ENCODE measurements around the gene VASH1. TPM values are rescaled to one million over a fixed set of nuclear protein-coding genes. Genes with fewer than 3 reads are reported as not detected.

The VASH1 gene
- total and polyA plus RNA-seq, 2 of the 13 experiments (the other 11 are each of a cell fraction or from before 2014, with no cell fraction given) = 0.11 to 0.24 TPM

DNA sequence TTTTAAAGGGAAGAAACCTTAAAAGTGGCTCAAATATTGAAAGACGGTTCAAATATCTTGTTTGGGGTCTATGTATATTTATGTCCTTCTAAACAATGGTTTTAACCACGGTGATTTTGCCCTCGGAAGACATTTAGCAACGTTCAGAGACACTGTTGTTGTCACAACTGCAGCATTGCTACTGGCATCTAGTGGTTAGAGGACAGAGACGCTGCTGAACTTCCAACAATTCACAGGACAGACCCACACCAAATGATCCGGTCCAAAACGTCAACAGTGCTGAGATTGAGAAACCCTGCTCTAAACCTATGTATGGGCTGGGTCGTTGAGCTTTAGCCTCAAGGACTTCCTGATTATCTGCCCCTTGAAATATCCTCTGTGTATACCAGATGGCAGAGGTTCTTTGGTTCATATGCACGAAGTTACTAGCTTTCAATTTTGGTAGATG is 49.7 kb downstream of the VASH1 start (continued):
- TF ChIP-seq, protein P1, sequence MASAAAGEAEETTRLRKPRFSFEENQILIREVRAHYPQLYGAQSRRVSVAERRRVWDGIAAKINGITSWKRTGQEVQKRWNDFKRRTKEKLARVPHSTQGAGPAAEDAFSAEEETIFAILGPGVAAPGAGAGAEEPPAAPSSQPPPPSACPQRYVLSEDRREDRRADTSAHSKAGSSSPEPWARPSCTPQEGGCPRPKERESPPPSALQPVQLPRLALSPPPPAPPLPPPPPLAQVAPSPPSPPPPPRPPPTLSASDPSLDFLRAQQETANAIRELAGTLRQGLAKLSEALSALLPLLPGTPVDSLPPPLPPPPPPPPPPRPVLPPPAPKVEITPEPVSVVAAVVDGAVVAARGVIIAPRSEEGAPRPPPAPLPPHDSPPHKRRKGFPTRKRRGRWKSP (CRISPR knock-in tag; IDR thresholded peaks at IDR 0.05) = 0 out of 2 replicates have a peak, but pooled peaks have one; percentile 60
- no peak for TF ChIP-seq IRF9 (CRISPR knock-in tag; IDR thresholded peaks at IDR 0.05; ENCODE audit: borderline replicate concordance)
- no peak for TF ChIP-seq SOX13 (IDR thresholded peaks at IDR 0.05)
- TF ChIP-seq SOX13 (CRISPR knock-in tag; conservative IDR thresholded peaks at IDR 0.05 in 1 of 2, IDR thresholded peaks at IDR 0.05 in 1 of 2) = 0 out of 4 replicates have a peak, but pooled peaks of 1 of the 2 experiments have one; percentile 28
- no peak for TF ChIP-seq ZNF557 (CRISPR knock-in tag; IDR thresholded peaks at IDR 0.05)
- no peak for TF ChIP-seq ZBTB26 (CRISPR knock-in tag; IDR thresholded peaks at IDR 0.05; ENCODE audit: borderline replicate concordance)
- TF ChIP-seq ZNF530 (CRISPR knock-in tag; IDR thresholded peaks at IDR 0.05; ENCODE audit: low read depth) = no peak
- TF ChIP-seq MLLT10 (CRISPR knock-in tag; IDR thresholded peaks at IDR 0.05) = no peak
- TF ChIP-seq RFX3 (CRISPR knock-in tag; IDR thresholded peaks at IDR 0.05) = no peak
- TF ChIP-seq GFI1 (CRISPR knock-in tag; IDR thresholded peaks at IDR 0.05; ENCODE audit: borderline replicate concordance) = peak; percentile 77
- TF ChIP-seq, protein P2, sequence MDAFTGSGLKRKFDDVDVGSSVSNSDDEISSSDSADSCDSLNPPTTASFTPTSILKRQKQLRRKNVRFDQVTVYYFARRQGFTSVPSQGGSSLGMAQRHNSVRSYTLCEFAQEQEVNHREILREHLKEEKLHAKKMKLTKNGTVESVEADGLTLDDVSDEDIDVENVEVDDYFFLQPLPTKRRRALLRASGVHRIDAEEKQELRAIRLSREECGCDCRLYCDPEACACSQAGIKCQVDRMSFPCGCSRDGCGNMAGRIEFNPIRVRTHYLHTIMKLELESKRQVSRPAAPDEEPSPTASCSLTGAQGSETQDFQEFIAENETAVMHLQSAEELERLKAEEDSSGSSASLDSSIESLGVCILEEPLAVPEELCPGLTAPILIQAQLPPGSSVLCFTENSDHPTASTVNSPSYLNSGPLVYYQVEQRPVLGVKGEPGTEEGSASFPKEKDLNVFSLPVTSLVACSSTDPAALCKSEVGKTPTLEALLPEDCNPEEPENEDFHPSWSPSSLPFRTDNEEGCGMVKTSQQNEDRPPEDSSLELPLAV (CRISPR knock-in tag; conservative IDR thresholded peaks at IDR 0.05; ENCODE audit: low read depth) = no peak
- no peak for TF ChIP-seq ZNF782 (CRISPR knock-in tag; IDR thresholded peaks at IDR 0.05; ENCODE audit: borderline replicate concordance)
- TF ChIP-seq POLR2G (IDR thresholded peaks at IDR 0.05; ENCODE audit: low read depth, low read length) = no peak
- no peak for TF ChIP-seq MTA3 (CRISPR knock-in tag; IDR thresholded peaks at IDR 0.05)
- TF ChIP-seq ZBTB40 (IDR thresholded peaks at IDR 0.05) = no peak
- TF ChIP-seq ZBTB40 (CRISPR knock-in tag; IDR thresholded peaks at IDR 0.05) = peak; percentile 78; the same call in 1 of the 2 replicates
